GM23338 (cell line): ENCODE results near the gene STPG1. TPM values are rescaled to one million over a fixed set of nuclear protein-coding genes. Genes with fewer than 3 reads are reported as not detected.
"Not testable (repeated sequence)": the region's sequence is repeated elsewhere in the genome, so short reads cannot be mapped to it uniquely, and the experiment has no call there.

Source experiments
- ATAC-seq: fragments of 200-7000 bp; cut with Tn5 transposase; 3 replicates; pipeline ENCODE4 v1.9.1; 2020
- DNase-seq: peaks from one replicate; pipeline ENCODE4 v3.0.0-alpha.2; 2015; ENCODE audit warnings: low spot score
- H2AFZ ChIP-seq: fragments of 200-600 bp; sonication (generic); 2 replicates; pipeline ENCODE4 v1.8.0; 2016; ENCODE audit warnings: antibody characterized with exemption, mild to moderate bottlenecking, moderate library complexity
- H3F3A ChIP-seq: fragments of 200-600 bp; sonication (generic); replicated peaks from 2 replicates; pipeline ENCODE4 v1.8.0; 2017; ENCODE audit warnings: antibody characterized with exemption, mixed run types, low read depth
- H3K27ac ChIP-seq: fragments of 200-600 bp; sonication (generic); 2 replicates; pipeline ENCODE4 v1.6.1; 2016; ENCODE audit warnings: low read depth
- H3K27me3 ChIP-seq: fragments of 200-600 bp; sonication (generic); 2 replicates; pipeline ENCODE4 v1.8.0; 2016; ENCODE audit warnings: mild to moderate bottlenecking, mixed run types, moderate library complexity; ENCODE audit not compliant: insufficient read depth
- H3K36me3 ChIP-seq: fragments of 200-600 bp; sonication (generic); 2 replicates; pipeline ENCODE4 v1.8.0; 2016; ENCODE audit warnings: mild to moderate bottlenecking; ENCODE audit not compliant: insufficient read depth
- H3K4me1 ChIP-seq: fragments of 200-600 bp; sonication (generic); 2 replicates; pipeline ENCODE4 v1.8.0; 2016; ENCODE audit warnings: mild to moderate bottlenecking, moderate library complexity; ENCODE audit not compliant: insufficient read depth
- H3K4me2 ChIP-seq: fragments of 200-600 bp; sonication (generic); 2 replicates; pipeline ENCODE4 v1.7.1; 2017; ENCODE audit warnings: mixed run types
- H3K4me3 ChIP-seq: fragments of 200-600 bp; sonication (generic); 2 replicates; pipeline ENCODE4 v1.6.1; 2016; ENCODE audit warnings: mixed run types
- H3K79me2 ChIP-seq: fragments of 200-600 bp; sonication (generic); replicated peaks from 2 replicates; pipeline ENCODE4 v1.8.0; 2017; ENCODE audit warnings: mild to moderate bottlenecking; ENCODE audit not compliant: insufficient read depth
- H3K9me2 ChIP-seq: fragments of 200-600 bp; sonication (generic); 2 replicates; pipeline ENCODE4 v1.8.0; 2017; ENCODE audit not compliant: insufficient read depth
- H4K20me1 ChIP-seq: fragments of 200-600 bp; sonication (generic); replicated peaks from 2 replicates; pipeline ENCODE4 v1.8.0; 2017; ENCODE audit warnings: mild to moderate bottlenecking; ENCODE audit not compliant: insufficient read depth
- H3K27ac Mint-ChIP-seq: 2 replicates; pipeline ENCODE4 v1.8.0; 2020; ENCODE audit warnings: inconsistent platforms, mild to moderate bottlenecking, moderate library complexity, mixed read lengths
- H3K27me3 Mint-ChIP-seq: 3 replicates; pipeline ENCODE4 v1.8.0; 2022; ENCODE audit warnings: low read depth, mild to moderate bottlenecking, moderate library complexity, mixed read lengths, inconsistent platforms; ENCODE audit not compliant: insufficient read depth, poor library complexity
- H3K36me3 Mint-ChIP-seq: 3 replicates; pipeline ENCODE4 v1.8.0; 2021; ENCODE audit warnings: low read depth, mild to moderate bottlenecking, inconsistent platforms, moderate library complexity, mixed read lengths
- H3K4me1 Mint-ChIP-seq: 3 replicates; pipeline ENCODE4 v1.8.0; 2020; ENCODE audit warnings: mild to moderate bottlenecking, inconsistent platforms, mixed read lengths
- H3K4me3 Mint-ChIP-seq: 3 replicates; pipeline ENCODE4 v1.8.0; 2021; ENCODE audit warnings: moderate library complexity, mild to moderate bottlenecking, inconsistent platforms, mixed read lengths
- H3K9me3 Mint-ChIP-seq: 3 replicates; pipeline ENCODE4 v1.8.0; 2020; ENCODE audit warnings: moderate library complexity, mild to moderate bottlenecking, inconsistent platforms, mixed read lengths
- CREB1 ChIP-seq: fragments of 250-450 bp; sonication (Bioruptor Pico); IDR thresholded peaks from 2 replicates; pipeline ENCODE4 v1.5.0; 2020; ENCODE audit warnings: low read depth, mild to moderate bottlenecking, moderate library complexity
- CTCF ChIP-seq, 2 experiments: fragments of 200-600 bp in 1 of 2; sonication (generic) in 1 of 2; conservative IDR thresholded peaks; 2 replicates each; pipeline versions ENCODE4 v1.5.1 to v1.6.1; 2016 to 2017; ENCODE audit warnings: antibody characterized with exemption in 2 of 2, low read depth in 2 of 2, mild to moderate bottlenecking in 2 of 2, moderate library complexity in 1 of 2
- POLR2AphosphoS5 ChIP-seq: IDR thresholded peaks from 2 replicates; pipeline ENCODE4 v1.6.1; 2016; ENCODE audit warnings: antibody characterized with exemption, low read depth
- ZNF462 ChIP-seq: fragments of 250-450 bp; sonication (Bioruptor Pico); IDR thresholded peaks from 2 replicates; pipeline ENCODE4 v1.5.0; 2020; ENCODE audit warnings: mild to moderate bottlenecking, moderate library complexity
- long read RNA-seq: library from polyadenylated mRNA; unstranded; transcript quantifications from one replicate; pipeline ENCODE4 v2.0.0, GENCODE V29; 2020; ENCODE audit not compliant: unreplicated experiment
- polyA plus RNA-seq: library from polyadenylated mRNA; unstranded; fragments of >200 nt; fragmentation: Nextera tagmentation; extraction: Ambion mirVana; gene quantifications from 2 replicates; pipeline ENCODE4 v1.2.1, GENCODE V29; 2016
- total RNA-seq: library from RNA; depleted of rRNA; stranded (reverse); fragments of >200 nt; shearing (Covaris generic); gene quantifications from 2 replicates; pipeline ENCODE4 v1.2.3, GENCODE V29; 2014; rRNA removed

Gene STPG1
- total RNA-seq (6.5 and 8.2 TPM in 2 replicates), polyA plus RNA-seq (9.9 and 11.4 TPM in 2 replicates)
- long read RNA-seq, partial matches to known transcripts: 6 of 11 reads
- long read RNA-seq, other reads (novel, unspliced or antisense): 3 of 11 reads

GRCh38 chr1:24413350-24414163 is at the start of gene STPG1:
Gene STPG1 (minus strand): TSS chr1:24413782. CDS start chr1:24401388, 12,394 bp downstream.
- TF ChIP-seq CTCF (conservative IDR thresholded peaks at IDR 0.05; ENCODE audit: low read depth in 2 of 2) (no peak), CREB1 (CRISPR knock-in tag) (no peak), ZNF462 (CRISPR knock-in tag) (no peak), POLR2AphosphoS5 (peak; percentile 76)
- no peaks in the 10 kb centered on the region; the same call in 2 of the 3 replicates for H3K36me3 Mint-ChIP-seq
- Histone ChIP-seq H3K4me3 (peak within 1 kb of the TSS; percentile 67), H3K9me2 (no peaks in the 10 kb centered on the region), H3K36me3 (no peaks in the 10 kb centered on the region), H3K4me2 (peak within 1 kb of the TSS; percentile 79), H3K27ac (peak within 1 kb of the TSS; percentile 62; the same call in 1 of the 2 replicates), H3F3A (peaks cover 6% of the 10 kb centered on the region), H2AFZ (peak within 1 kb of the TSS; percentile 56; the same call in 1 of the 2 replicates), H3K27me3 (no peaks in the 10 kb centered on the region), H3K4me1 (peaks cover 14% of the 10 kb centered on the region), H4K20me1 (no peaks in the 10 kb centered on the region), H3K79me2 (peaks cover 13% of the 10 kb centered on the region)
- peak within 1 kb of the TSS; percentile 88 for H3K4me3 Mint-ChIP-seq
- H3K27me3 Mint-ChIP-seq: peaks cover 6% of the 10 kb centered on the region
- DNase-seq (peak; percentile 92), ATAC-seq (peak; percentile 52)
- peak within 1 kb of the TSS; percentile 67; the same call in 1 of the 2 replicates for H3K27ac Mint-ChIP-seq
- H3K9me3 Mint-ChIP-seq: no peaks in the 10 kb centered on the region
- peaks cover 18% of the 10 kb centered on the region for H3K4me1 Mint-ChIP-seq

- H3K27me3 Mint-ChIP-seq, H3K4me3 Mint-ChIP-seq, H3F3A ChIP-seq, H4K20me1 ChIP-seq, H3K27me3 ChIP-seq, H3K9me2 ChIP-seq, H3K36me3 ChIP-seq, H2AFZ ChIP-seq, H3K27ac ChIP-seq, H3K9me3 Mint-ChIP-seq, H3K4me2 ChIP-seq, H3K4me3 ChIP-seq, H3K79me2 ChIP-seq, DNase-seq, ATAC-seq: not testable (repeated sequence)
- Mint-ChIP-seq H3K27ac (peak overlapping the region; percentile 53; the same call in 1 of the 2 replicates), H3K4me1 (peaks cover 37% of the 10 kb centered on the region), H3K36me3 (peaks cover 14% of the 10 kb centered on the region; the same call in 2 of the 3 replicates)
- H3K4me1 ChIP-seq: peaks cover 28% of the 10 kb centered on the region
Measured at GRCh38 chr1:24462128-24462527, 48.5 kb upstream of the STPG1 start.
